Nephron (organoid): ENCODE data around the gene DRD4.

Source experiments
- H3K27ac Mint-ChIP-seq, 3 experiments: 2 replicates each; pipeline ENCODE4 v1.8.0; 2020; ENCODE audit warnings: mixed read lengths in 3 of 3, mild to moderate bottlenecking in 2 of 3, moderate library complexity in 1 of 3
- H3K27me3 Mint-ChIP-seq: 2 replicates; pipeline ENCODE4 v1.8.0; 2021; ENCODE audit warnings: low read depth, mild to moderate bottlenecking, moderate library complexity, mixed read lengths
- H3K36me3 Mint-ChIP-seq: 2 replicates; pipeline ENCODE4 v1.8.0; 2020; ENCODE audit warnings: low read depth, mixed read lengths
- H3K4me1 Mint-ChIP-seq: 2 replicates; pipeline ENCODE4 v1.8.0; 2020; ENCODE audit warnings: mixed read lengths
- H3K4me3 Mint-ChIP-seq, 3 experiments: 2 replicates each; pipeline ENCODE4 v1.8.0; 2020; ENCODE audit warnings: mild to moderate bottlenecking in 3 of 3, mixed read lengths in 3 of 3, moderate library complexity in 2 of 3
- H3K9me3 Mint-ChIP-seq: 2 replicates; pipeline ENCODE4 v1.8.0; 2020; ENCODE audit warnings: mixed read lengths
- TF ChIP-seq, protein P1 (sequence below), 3 experiments: fragments of 200-600 bp; sonication (generic); IDR thresholded peaks; one replicate each; pipeline ENCODE4 v1.5.0; 2021; ENCODE audit warnings: antibody characterized with exemption in 3 of 3; ENCODE audit not compliant: unreplicated experiment in 3 of 3

DRD4 gene

DNA sequence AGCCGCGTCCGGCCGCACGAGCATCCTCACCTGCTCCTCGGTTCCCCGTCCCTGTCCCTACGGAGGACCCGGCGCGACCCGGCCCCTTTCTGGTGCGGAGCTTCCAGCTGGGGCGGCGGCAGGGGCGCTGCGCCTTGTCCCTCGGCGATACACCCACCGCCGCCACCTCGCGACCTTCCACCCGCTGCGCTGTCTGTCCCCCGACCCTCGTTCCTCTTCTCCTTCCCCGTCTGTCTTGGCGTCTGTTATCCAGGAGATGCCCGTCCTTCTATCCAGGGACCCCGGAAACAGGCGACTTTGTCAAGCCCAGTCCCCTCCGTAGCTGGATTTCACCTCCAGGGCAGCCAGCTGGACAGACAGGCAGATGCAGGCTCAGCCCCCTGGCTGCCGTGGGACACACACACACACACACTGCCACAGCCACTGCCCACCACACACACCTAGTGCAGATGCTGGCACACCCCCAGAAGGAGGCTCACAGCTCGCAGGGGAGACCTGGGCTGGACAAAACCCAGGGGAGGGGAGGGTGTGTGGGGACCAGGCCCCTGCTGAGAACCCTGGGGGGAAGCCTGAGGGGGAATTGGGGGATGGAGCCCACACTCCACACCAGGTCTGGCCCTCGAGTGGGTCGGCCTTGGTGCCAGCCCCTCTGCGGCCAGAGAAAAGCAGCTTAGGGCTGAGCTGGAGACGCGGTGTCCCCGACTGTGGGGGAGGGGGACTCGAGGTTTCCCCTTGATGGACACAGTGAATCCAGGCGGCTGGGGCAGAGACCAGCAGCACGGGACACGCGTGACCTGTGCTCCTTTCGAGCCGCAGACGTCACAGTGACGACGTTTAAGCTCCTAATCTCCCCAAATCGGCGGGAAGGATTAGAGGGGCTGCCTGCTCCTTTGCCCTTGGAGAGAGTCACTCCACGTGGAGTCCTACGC is 788 bp downstream of the DRD4 start:
- Mint-ChIP-seq H3K36me3 (peaks cover 2% of the 10 kb centered on the region), H3K9me3 (no peaks in the 10 kb centered on the region), H3K27me3 (peaks cover 70% of the 10 kb centered on the region)

DNA sequence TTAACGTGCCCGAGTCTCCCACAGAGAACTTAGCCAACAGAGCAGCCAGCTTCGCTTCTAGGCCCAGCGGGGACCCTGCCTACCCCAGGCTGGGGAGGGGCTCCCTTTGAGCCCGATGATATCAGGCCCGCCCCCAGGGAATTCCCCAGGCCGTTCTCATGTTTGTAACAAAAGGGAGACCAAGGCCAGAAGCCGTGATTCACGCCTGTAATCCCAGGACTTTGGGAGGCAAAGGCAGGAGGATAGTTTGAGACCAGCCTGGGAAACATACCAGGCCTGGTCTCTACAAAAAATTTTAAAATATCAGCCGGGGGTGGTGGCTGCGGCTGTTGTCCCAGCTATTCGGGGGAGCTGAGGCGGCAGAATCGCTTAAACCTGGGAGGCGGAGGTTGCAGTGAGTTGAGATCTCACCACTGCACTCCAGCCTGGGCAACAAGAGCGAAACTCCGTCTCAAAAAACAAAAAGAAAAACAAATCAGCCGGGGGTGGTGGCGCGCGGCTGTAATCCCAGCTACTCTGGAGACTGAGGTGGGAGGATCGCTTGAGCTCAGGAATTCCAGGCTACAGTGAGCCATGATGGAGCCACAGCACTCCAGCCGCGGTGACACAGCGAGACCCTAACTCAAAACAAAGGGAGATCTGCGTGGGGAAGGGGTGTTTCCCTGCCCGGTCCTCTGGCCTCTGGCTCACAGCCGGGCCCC is 1.7 kb downstream of the DRD4 start:
- Mint-ChIP-seq H3K4me3 (peak overlapping the region; percentile 66 to 71 (median 70)), H3K4me1 (peaks cover 12% of the 10 kb centered on the region), H3K36me3 (no peaks in the 10 kb centered on the region), H3K27ac (peak overlapping the region; percentile 27 to 87 (median 60)), H3K9me3 (no peaks in the 10 kb centered on the region), H3K27me3 (peaks cover 67% of the 10 kb centered on the region)
- TF ChIP-seq, protein P1, sequence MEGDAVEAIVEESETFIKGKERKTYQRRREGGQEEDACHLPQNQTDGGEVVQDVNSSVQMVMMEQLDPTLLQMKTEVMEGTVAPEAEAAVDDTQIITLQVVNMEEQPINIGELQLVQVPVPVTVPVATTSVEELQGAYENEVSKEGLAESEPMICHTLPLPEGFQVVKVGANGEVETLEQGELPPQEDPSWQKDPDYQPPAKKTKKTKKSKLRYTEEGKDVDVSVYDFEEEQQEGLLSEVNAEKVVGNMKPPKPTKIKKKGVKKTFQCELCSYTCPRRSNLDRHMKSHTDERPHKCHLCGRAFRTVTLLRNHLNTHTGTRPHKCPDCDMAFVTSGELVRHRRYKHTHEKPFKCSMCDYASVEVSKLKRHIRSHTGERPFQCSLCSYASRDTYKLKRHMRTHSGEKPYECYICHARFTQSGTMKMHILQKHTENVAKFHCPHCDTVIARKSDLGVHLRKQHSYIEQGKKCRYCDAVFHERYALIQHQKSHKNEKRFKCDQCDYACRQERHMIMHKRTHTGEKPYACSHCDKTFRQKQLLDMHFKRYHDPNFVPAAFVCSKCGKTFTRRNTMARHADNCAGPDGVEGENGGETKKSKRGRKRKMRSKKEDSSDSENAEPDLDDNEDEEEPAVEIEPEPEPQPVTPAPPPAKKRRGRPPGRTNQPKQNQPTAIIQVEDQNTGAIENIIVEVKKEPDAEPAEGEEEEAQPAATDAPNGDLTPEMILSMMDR (IDR thresholded peaks at IDR 0.05; ENCODE audit: unreplicated experiment in 3 of 3): no peak

More for the DNA sequence above, 788 bp downstream of the DRD4 start:
- Mint-ChIP-seq H3K27ac (peak overlapping the region in 1 of 3 experiments; percentile 49), H3K4me3 (peak overlapping the region; percentile 60 to 81 (median 61)), H3K4me1 (peaks cover 14% of the 10 kb centered on the region)
- TF ChIP-seq, protein P1 (IDR thresholded peaks at IDR 0.05; ENCODE audit: unreplicated experiment in 3 of 3): no peak

DNA sequence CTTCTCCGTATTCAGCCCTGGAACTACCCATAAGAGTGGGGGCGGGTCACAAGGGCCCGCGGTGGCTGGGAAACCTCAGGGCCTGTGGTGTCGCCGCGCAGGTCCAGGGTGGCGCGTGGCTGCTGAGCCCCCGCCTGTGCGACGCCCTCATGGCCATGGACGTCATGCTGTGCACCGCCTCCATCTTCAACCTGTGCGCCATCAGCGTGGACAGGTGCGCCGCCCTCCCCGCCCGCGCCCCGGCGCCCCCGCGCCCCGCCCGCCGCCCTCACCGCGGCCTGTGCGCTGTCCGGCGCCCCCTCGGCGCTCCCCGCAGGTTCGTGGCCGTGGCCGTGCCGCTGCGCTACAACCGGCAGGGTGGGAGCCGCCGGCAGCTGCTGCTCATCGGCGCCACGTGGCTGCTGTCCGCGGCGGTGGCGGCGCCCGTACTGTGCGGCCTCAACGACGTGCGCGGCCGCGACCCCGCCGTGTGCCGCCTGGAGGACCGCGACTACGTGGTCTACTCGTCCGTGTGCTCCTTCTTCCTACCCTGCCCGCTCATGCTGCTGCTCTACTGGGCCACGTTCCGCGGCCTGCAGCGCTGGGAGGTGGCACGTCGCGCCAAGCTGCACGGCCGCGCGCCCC is 2.4 kb downstream of the DRD4 start:
- H3K27ac Mint-ChIP-seq: peak overlapping the region in 1 of 3 experiments; percentile 87
- peaks cover 62% of the 10 kb centered on the region for H3K27me3 Mint-ChIP-seq
- peak overlapping the region in 2 of 3 experiments; percentile 70 to 71 for H3K4me3 Mint-ChIP-seq
- no peaks in the 10 kb centered on the region for H3K36me3 Mint-ChIP-seq
- H3K9me3 Mint-ChIP-seq: no peaks in the 10 kb centered on the region
- TF ChIP-seq, protein P1 (IDR thresholded peaks at IDR 0.05; ENCODE audit: unreplicated experiment in 3 of 3): no peak
- H3K4me1 Mint-ChIP-seq: peaks cover 12% of the 10 kb centered on the region

DNA sequence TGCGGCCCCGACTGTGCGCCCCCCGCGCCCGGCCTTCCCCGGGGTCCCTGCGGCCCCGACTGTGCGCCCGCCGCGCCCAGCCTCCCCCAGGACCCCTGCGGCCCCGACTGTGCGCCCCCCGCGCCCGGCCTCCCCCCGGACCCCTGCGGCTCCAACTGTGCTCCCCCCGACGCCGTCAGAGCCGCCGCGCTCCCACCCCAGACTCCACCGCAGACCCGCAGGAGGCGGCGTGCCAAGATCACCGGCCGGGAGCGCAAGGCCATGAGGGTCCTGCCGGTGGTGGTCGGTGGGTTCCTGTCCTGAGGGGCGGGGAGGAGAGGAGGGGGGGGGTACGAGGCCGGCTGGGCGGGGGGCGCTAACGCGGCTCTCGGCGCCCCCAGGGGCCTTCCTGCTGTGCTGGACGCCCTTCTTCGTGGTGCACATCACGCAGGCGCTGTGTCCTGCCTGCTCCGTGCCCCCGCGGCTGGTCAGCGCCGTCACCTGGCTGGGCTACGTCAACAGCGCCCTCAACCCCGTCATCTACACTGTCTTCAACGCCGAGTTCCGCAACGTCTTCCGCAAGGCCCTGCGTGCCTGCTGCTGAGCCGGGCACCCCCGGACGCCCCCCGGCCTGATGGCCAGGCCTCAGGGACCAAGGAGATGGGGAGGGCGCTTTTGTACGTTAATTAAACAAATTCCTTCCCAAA is 3.1 kb downstream of the DRD4 start:
- Mint-ChIP-seq H3K9me3 (no peaks in the 10 kb centered on the region), H3K36me3 (peaks cover under 1% of the 10 kb centered on the region), H3K27ac (no peak overlapping the region), H3K27me3 (peaks cover 55% of the 10 kb centered on the region), H3K4me1 (peaks cover 12% of the 10 kb centered on the region), H3K4me3 (peak overlapping the region; percentile 34 to 43 (median 35))
- TF ChIP-seq, protein P1 (IDR thresholded peaks at IDR 0.05; ENCODE audit: unreplicated experiment in 3 of 3): no peak

DNA sequence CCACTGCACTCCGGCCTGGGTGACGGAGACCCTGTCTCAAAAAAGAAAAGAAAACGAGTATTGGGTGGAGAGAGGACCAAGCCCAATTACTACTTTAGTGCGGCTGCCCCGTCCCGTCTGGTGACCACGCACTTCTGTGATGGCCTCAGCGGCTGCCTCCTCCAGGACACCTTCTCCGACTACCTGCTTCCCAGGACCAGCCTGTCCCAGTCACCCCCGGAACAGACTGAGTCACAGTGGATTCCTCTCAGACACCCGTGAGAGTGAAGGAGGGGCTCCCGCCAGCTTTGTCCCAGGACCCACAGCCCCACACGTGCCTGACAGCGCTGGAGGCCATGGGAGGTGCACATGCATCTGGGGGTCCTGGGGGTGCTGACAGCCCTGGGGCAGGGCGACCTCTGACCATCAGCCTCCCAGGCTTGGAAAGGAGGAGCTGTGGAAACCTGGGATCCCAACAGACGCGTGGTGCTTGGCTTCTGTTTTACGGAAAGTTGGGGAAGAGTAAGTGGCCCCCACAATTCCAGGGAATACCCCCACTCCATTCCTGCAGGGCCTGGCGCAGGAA is 4.8 kb downstream of the DRD4 start:
- H3K36me3 Mint-ChIP-seq: peaks cover 7% of the 10 kb centered on the region
- peaks cover 12% of the 10 kb centered on the region for H3K4me1 Mint-ChIP-seq
- TF ChIP-seq, protein P1 (IDR thresholded peaks at IDR 0.05; ENCODE audit: unreplicated experiment in 3 of 3): no peak
- peaks cover 38% of the 10 kb centered on the region for H3K27me3 Mint-ChIP-seq
- H3K27ac Mint-ChIP-seq: no peak overlapping the region
- H3K4me3 Mint-ChIP-seq: no peak overlapping the region
- H3K9me3 Mint-ChIP-seq: no peaks in the 10 kb centered on the region
